Measurements from ENCODE around the gene INTU.
A peak's percentile ranks its signal among the peaks of the same experiment; 100 is the strongest.

DNA sequence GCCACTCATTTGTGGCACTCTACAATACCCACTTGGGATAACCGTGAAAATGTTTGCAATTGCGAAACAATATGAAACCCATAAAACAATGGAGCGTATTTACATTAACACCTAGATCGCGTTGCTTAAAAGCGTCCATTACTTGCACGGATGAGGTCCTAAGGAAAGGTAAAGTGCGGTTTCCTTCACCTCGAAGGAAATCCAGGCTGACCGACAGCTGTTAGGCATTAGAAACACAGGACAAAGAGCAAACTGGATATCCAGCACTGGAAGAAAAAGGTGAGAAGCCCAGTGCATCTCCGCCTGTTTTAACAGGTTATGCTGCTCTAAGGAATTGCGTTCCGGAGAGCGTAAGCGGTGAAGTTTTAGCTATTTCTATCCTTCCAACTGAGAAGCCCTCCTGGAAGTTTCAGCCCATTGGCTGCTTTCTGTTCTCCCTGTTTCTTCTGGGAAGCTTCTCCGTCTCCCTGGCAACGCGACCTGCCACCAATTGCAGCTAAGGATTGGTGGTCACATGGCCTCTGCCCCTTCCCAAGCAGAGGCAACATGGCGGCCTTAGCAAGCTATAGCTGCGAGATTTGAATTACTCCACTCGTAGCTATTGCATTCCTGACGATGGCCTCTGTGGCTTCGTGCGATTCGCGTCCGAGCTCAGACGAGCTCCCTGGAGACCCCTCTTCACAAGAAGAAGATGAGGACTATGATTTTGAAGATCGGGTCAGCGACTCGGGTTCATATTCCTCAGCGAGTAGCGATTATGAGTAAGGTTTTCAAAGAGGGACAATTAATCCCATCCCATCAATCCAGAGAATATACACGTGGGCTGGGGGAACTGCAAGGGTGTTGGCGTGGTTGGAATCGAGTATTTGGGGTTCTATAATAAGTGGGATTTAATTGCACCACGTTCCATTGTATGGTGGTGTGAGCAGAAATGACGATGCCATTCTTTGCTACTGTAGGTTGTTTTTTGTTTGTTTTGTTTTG lies at the start of gene INTU:
- TF ChIP-seq, protein P1, sequence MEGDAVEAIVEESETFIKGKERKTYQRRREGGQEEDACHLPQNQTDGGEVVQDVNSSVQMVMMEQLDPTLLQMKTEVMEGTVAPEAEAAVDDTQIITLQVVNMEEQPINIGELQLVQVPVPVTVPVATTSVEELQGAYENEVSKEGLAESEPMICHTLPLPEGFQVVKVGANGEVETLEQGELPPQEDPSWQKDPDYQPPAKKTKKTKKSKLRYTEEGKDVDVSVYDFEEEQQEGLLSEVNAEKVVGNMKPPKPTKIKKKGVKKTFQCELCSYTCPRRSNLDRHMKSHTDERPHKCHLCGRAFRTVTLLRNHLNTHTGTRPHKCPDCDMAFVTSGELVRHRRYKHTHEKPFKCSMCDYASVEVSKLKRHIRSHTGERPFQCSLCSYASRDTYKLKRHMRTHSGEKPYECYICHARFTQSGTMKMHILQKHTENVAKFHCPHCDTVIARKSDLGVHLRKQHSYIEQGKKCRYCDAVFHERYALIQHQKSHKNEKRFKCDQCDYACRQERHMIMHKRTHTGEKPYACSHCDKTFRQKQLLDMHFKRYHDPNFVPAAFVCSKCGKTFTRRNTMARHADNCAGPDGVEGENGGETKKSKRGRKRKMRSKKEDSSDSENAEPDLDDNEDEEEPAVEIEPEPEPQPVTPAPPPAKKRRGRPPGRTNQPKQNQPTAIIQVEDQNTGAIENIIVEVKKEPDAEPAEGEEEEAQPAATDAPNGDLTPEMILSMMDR (IDR thresholded peaks at IDR 0.05) = no peak
- TF ChIP-seq POLR2A (IDR thresholded peaks at IDR 0.05) (no peak), POLR2AphosphoS5 (IDR thresholded peaks at IDR 0.05) (peak in 2 of 3 donors; percentile 7 to 11), EP300 (IDR thresholded peaks at IDR 0.05; ENCODE audit: low read depth) (no peak)
